PFSK-1 (cell line): Measurements from ENCODE around the gene KRT8.

Source experiments
- POLR2AphosphoS5 ChIP-seq: IDR thresholded peaks from 2 replicates; pipeline ENCODE4 v1.6.1; 2012; ENCODE audit warnings: low read depth, mild to moderate bottlenecking, control low read depth, low read length, moderate library complexity
- TAF1 ChIP-seq: IDR thresholded peaks from 2 replicates; pipeline ENCODE4 v1.6.1; 2012; ENCODE audit warnings: low read length, control low read depth, borderline replicate concordance; ENCODE audit not compliant: insufficient read depth
- TF ChIP-seq, protein P1 (sequence below), 2 experiments: IDR thresholded peaks; 2 replicates each; pipeline versions ENCODE4 v1.6.1 to v1.8.0; 2011 to 2012; ENCODE audit warnings: low read depth in 2 of 2, low read length in 2 of 2, control low read depth in 1 of 2, inconsistent platforms in 1 of 2, mild to moderate bottlenecking in 1 of 2, moderate library complexity in 1 of 2; ENCODE audit not compliant: insufficient read depth in 1 of 2

- TF ChIP-seq POLR2AphosphoS5 (no peak), TAF1 (no peak)
- TF ChIP-seq, protein P1, sequence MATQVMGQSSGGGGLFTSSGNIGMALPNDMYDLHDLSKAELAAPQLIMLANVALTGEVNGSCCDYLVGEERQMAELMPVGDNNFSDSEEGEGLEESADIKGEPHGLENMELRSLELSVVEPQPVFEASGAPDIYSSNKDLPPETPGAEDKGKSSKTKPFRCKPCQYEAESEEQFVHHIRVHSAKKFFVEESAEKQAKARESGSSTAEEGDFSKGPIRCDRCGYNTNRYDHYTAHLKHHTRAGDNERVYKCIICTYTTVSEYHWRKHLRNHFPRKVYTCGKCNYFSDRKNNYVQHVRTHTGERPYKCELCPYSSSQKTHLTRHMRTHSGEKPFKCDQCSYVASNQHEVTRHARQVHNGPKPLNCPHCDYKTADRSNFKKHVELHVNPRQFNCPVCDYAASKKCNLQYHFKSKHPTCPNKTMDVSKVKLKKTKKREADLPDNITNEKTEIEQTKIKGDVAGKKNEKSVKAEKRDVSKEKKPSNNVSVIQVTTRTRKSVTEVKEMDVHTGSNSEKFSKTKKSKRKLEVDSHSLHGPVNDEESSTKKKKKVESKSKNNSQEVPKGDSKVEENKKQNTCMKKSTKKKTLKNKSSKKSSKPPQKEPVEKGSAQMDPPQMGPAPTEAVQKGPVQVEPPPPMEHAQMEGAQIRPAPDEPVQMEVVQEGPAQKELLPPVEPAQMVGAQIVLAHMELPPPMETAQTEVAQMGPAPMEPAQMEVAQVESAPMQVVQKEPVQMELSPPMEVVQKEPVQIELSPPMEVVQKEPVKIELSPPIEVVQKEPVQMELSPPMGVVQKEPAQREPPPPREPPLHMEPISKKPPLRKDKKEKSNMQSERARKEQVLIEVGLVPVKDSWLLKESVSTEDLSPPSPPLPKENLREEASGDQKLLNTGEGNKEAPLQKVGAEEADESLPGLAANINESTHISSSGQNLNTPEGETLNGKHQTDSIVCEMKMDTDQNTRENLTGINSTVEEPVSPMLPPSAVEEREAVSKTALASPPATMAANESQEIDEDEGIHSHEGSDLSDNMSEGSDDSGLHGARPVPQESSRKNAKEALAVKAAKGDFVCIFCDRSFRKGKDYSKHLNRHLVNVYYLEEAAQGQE (IDR thresholded peaks at IDR 0.05; ENCODE audit: insufficient read depth in 1 of 2, low read depth in 2 of 2, low read length in 2 of 2) = no peak
Observed at GRCh38 chr12:52915637-52916036, 10.8 kb upstream of the KRT8 start.
